K562 (cell line): ENCODE measurements around the gene IL31RA. TPM values are rescaled to one million over a fixed set of nuclear protein-coding genes. Genes with fewer than 3 reads are reported as not detected.
"Not testable (repeated sequence)": the region's sequence is repeated elsewhere in the genome, so short reads cannot be mapped to it uniquely, and the experiment has no call there.

Experiments used
- ATAC-seq: fragments of 200-7000 bp; cut with Tn5 transposase; 3 replicates; pipeline ENCODE4 v1.9.1; 2020; ENCODE audit warnings: moderate library complexity
- BruUV-seq: library from RNA; stranded (reverse); fragments of 400-500 nt; replicated peaks from 2 replicates; lab custom pipeline; 2021; lab: Mats Ljungman, UMichigan
- CTCF ChIA-PET: fragments of 300-600 bp; formaldehyde crosslinking; extraction: SDS; loops from one replicate; lab custom pipeline; 2021; ENCODE audit warnings: low intra/inter-chr PET ratio; lab: Yijun Ruan, JAX
- POLR2A ChIA-PET: fragments of 300-600, 350-650 bp; sonication (Branson Sonifier 250); formaldehyde crosslinking; extraction: SDS; loops from one replicate; lab custom pipeline; 2021; ENCODE audit warnings: antibody characterized with exemption, inconsistent platforms; lab: Yijun Ruan, JAX
- DNase-seq, 4 experiments: peaks; one replicate each; pipeline versions ENCODE4 v3.0.0 to v3.0.0-alpha.2; 2011 to 2018; ENCODE audit warnings: low spot score in 3 of 4, mixed read lengths in 3 of 4; ENCODE audit errors: extremely low read depth in 1 of 4
- FAIRE-seq: peaks from 2 replicates; lab custom pipeline; 2011; peaks lifted over from hg19 to GRCh38; lab: Jason Lieb, UNC
- H2AFZ ChIP-seq: 2 replicates; pipeline ENCODE4 v1.6.0; 2011; ENCODE audit warnings: low read depth, low read length, control low read depth, inconsistent platforms
- H3K27ac ChIP-seq: fragments of 200-600 bp; 3 replicates; pipeline ENCODE4 v1.8.0; 2011; ENCODE audit warnings: low read depth, mild to moderate bottlenecking, control low read depth, inconsistent platforms, low read length, moderate library complexity, mixed read lengths; ENCODE audit errors: extremely low read depth
- H3K27me3 ChIP-seq, 2 experiments: fragments of 300-600 bp in 1 of 2; 2 replicates in 1 of 2; 3 replicates in 1 of 2; pipeline versions ENCODE4 v1.6.0 to v1.8.0; 2011; ENCODE audit warnings: inconsistent platforms in 2 of 2, low read length in 2 of 2, mild to moderate bottlenecking in 1 of 2, mixed read lengths in 1 of 2, moderate library complexity in 1 of 2; ENCODE audit not compliant: control insufficient read depth in 2 of 2, insufficient read depth in 2 of 2
- H3K36me3 ChIP-seq: fragments of 300-600 bp; 3 replicates; pipeline ENCODE4 v1.8.0; 2011; ENCODE audit warnings: mild to moderate bottlenecking, low read length, inconsistent platforms; ENCODE audit not compliant: control insufficient read depth, insufficient read depth
- H3K4me1 ChIP-seq, 2 experiments: fragments of 200-600 bp in 1 of 2; replicated peaks in 1 of 2; 2 replicates in 1 of 2; 3 replicates in 1 of 2; pipeline versions ENCODE4 v1.5.1 to v1.8.0; 2011; ENCODE audit warnings: inconsistent platforms in 2 of 2, low read length in 2 of 2, mild to moderate bottlenecking in 1 of 2, mixed read lengths in 1 of 2, moderate library complexity in 1 of 2; ENCODE audit not compliant: control insufficient read depth in 2 of 2, insufficient read depth in 2 of 2
- H3K4me2 ChIP-seq: 2 replicates; pipeline ENCODE4 v1.6.1; 2011; ENCODE audit warnings: low read length, control low read depth, inconsistent platforms, mixed read lengths; ENCODE audit not compliant: insufficient read depth
- H3K4me3 ChIP-seq: fragments of 200-600 bp; sonication (generic), shearing (Covaris generic); 2 replicates; pipeline ENCODE4 v1.5.1; 2016; ENCODE audit warnings: control low read depth, inconsistent platforms
- H3K79me2 ChIP-seq: fragments of 200-600 bp; 3 replicates; pipeline ENCODE4 v1.8.0; 2011; ENCODE audit warnings: low read length, inconsistent platforms; ENCODE audit not compliant: control insufficient read depth, insufficient read depth
- H3K9ac ChIP-seq, 2 experiments: 2 replicates each; pipeline versions ENCODE4 v1.6.0 to v1.6.1; 2011; ENCODE audit warnings: low read depth in 2 of 2, low read length in 2 of 2, control low read depth in 1 of 2, inconsistent platforms in 1 of 2, mild to moderate bottlenecking in 1 of 2, mixed read lengths in 1 of 2; ENCODE audit not compliant: insufficient read depth in 1 of 2
- H3K9me1 ChIP-seq: one replicate; pipeline ENCODE4 v1.6.0; 2011; ENCODE audit warnings: inconsistent platforms, mild to moderate bottlenecking, low read length, moderate library complexity; ENCODE audit not compliant: control insufficient read depth, insufficient read depth
- H3K9me3 ChIP-seq: replicated peaks from 2 replicates; pipeline ENCODE4 v1.5.1; 2011; ENCODE audit warnings: low read depth, low read length, inconsistent platforms; ENCODE audit not compliant: control insufficient read depth, insufficient read depth
- H4K20me1 ChIP-seq: replicated peaks from 2 replicates; pipeline ENCODE4 v1.6.1; 2011; ENCODE audit warnings: low read length, inconsistent platforms, mixed read lengths; ENCODE audit not compliant: control insufficient read depth, insufficient read depth
- KAT7 ChIP-seq: sonication (generic); formaldehyde crosslinking; IDR thresholded peaks from 2 replicates; pipeline ENCODE4 v1.8.0; 2022; ENCODE audit warnings: missing genetic modification reagents, mild to moderate bottlenecking, borderline replicate concordance
- WGBS: fragments of 100-300 bp; shearing (Covaris generic); methylation state at CpG from one replicate; pipeline ENCODE4 v1.1.6; 2016; ENCODE audit warnings: low coverage, mixed read lengths; ENCODE audit not compliant: insufficient coverage; ENCODE audit errors: missing lambda C conversion rate; 5-methylcytosine and 5-hydroxymethylcytosine counted together
- in situ Hi-C: fragments of 300-500 bp; cut with MboI; formaldehyde crosslinking; loops from 4 replicates; pipeline ENCODE4 v1.15.0; 2018; ENCODE audit warnings: inconsistent platforms, mixed read lengths
- intact Hi-C: fragments of 100-400 bp; cut with micrococcal nuclease; formaldehyde crosslinking; loops from 2 replicates; pipeline ENCODE4 v1.14.2; 2022
- polyA plus RNA-seq, 8 experiments: library from polyadenylated mRNA; depleted of rRNA in 4 of 8; stranded (reverse) in 5 of 8; unstranded in 3 of 8; fragments of >200 nt; fragmentation: Nextera tagmentation in 2 of 8; fragmentation: Illumina TruSeq in 1 of 8; extraction: Ambion mirVana in 2 of 8; extraction: Trizol in 1 of 8; gene quantifications; 2 replicates each; pipeline versions ENCODE4 v1.2.1 to v1.2.3, GENCODE V29; 2011 to 2014; ENCODE audit warnings: inconsistent platforms in 1 of 8, missing spikeins in 1 of 8
- total RNA-seq, 7 experiments: library from RNA; depleted of rRNA in 6 of 7; stranded (reverse); fragments of >200 nt in 6 of 7; fragmentation: Illumina TruSeq in 2 of 7; extraction: Trizol in 2 of 7; gene quantifications; 2 replicates each; pipeline versions ENCODE4 v1.2.1 to v1.2.3, GENCODE V29; 2011 to 2021; ENCODE audit warnings: low replicate concordance in 1 of 7
- TF ChIP-seq, protein P1 (sequence below): fragments of 450-650 bp; formaldehyde crosslinking; IDR thresholded peaks from 2 replicates; pipeline ENCODE4 v1.4.0; 2020; ENCODE audit warnings: mild to moderate bottlenecking, mixed read lengths

IL31RA gene
- total and polyA plus RNA-seq, 9 of the 15 experiments (the other 6 are each of a cell fraction or from before 2014, with no cell fraction given) = not detected

DNA sequence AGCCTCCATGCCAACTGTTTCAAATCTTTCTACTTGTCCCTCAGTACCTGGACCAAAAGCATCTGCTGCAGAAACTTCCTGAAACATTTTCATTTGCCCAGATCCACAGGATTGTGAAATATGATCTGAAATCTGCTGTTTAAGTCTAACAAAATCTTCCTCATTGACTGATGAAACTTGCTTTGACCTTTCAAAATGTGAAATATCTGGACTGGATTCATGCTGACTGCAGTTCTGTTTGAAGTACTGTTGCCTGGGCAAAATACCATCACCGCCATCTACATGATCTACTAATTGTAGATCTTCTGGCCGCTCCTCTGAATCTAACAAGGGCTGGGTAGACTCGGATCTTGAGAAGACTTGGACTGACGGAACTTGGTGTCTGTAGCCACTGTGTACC, 90.0 kb downstream of the IL31RA start:
- in situ Hi-C loops = loop anchor here (25.0 kb wide), 1 partner anchor 896 kb away; no protein-coding TSS in a partner anchor
- WGBS = 89% methylated on average over 4 of the region's 4 CpGs
- peaks cover 37% of the 10 kb centered on the region for H3K36me3 ChIP-seq
- H3K79me2 ChIP-seq, CTCF ChIA-PET, DNase-seq, ATAC-seq, FAIRE-seq, H3K4me3 ChIP-seq, H4K20me1 ChIP-seq, BruUV-seq, H2AFZ ChIP-seq, H3K4me2 ChIP-seq, H3K9me3 ChIP-seq, H3K9me1 ChIP-seq, POLR2A ChIA-PET, H3K27ac ChIP-seq, H3K4me1 ChIP-seq, H3K27me3 ChIP-seq, intact Hi-C loops, H3K9ac ChIP-seq: not testable (repeated sequence)

DNA sequence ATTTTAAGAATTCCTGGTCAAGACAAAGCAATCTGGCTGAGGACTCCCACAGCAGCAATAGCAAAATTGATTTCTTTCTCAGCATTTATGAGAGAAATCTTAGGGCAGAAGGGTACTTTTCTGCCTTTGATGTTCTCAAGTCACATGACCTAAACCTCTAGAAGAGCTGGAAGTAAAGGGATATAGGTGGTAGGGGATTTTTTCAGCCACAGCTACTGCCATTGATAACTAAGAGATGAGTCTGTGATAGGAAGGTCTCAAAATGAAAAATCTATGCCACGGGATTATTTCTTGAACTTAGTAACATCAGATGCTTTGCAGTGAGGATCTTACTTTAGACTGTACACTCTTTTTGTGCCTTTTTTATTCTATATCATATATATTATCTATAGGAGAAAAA, 108.1 kb downstream of the IL31RA start:
- POLR2A ChIA-PET = no interaction called here
- no TSS peak for BruUV-seq
- H3K4me3 ChIP-seq = no peak overlapping the region
- TF ChIP-seq, protein P1, sequence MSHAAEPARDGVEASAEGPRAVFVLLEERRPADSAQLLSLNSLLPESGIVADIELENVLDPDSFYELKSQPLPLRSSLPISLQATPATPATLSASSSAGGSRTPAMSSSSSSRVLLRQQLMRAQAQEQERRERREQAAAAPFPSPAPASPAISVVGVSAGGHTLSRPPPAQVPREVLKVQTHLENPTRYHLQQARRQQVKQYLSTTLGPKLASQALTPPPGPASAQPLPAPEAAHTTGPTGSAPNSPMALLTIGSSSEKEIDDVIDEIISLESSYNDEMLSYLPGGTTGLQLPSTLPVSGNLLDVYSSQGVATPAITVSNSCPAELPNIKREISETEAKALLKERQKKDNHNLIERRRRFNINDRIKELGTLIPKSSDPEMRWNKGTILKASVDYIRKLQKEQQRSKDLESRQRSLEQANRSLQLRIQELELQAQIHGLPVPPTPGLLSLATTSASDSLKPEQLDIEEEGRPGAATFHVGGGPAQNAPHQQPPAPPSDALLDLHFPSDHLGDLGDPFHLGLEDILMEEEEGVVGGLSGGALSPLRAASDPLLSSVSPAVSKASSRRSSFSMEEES = peak; percentile 77
- no peak for TF ChIP-seq KAT7 (CRISPR knock-in tag)
- WGBS = 77% methylated on average over 1 of the region's 1 CpG
- peaks cover 38% of the 10 kb centered on the region for H3K36me3 ChIP-seq
- no peaks in the 10 kb centered on the region for H3K9me3 ChIP-seq
- H3K9me1 ChIP-seq = no peaks in the 10 kb centered on the region
- intact Hi-C loops (no loop called here), in situ Hi-C loops (no loop called here)
- no peaks in the 10 kb centered on the region for H3K27me3 ChIP-seq
- no peak overlapping the region for H3K9ac ChIP-seq
- ATAC-seq (no peak), DNase-seq (no peak), FAIRE-seq (no peak)
- H3K27ac ChIP-seq = no peak overlapping the region
- CTCF ChIA-PET = no interaction called here
- H2AFZ ChIP-seq = no peak overlapping the region
- no peaks in the 10 kb centered on the region for H3K4me1 ChIP-seq
- H4K20me1 ChIP-seq = no peaks in the 10 kb centered on the region
- H3K4me2 ChIP-seq = no peak overlapping the region
- H3K79me2 ChIP-seq = no peaks in the 10 kb centered on the region
